Measurements from ENCODE around the gene TNNT3. TPM values are rescaled to one million over a fixed set of nuclear protein-coding genes. Genes with fewer than 3 reads are reported as not detected.

Gene TNNT3
- total RNA-seq, 2 donors from 2014 or later: 0.33 TPM; not detected in 1

Other genes starting within 250 kb of the TNNT3 start
- not detected for gene KRTAP5-6, start 222.5 kb upstream of the TNNT3 start, total RNA-seq
- 1 to 10 TPM; 2.3 to 8.1 TPM for gene IFITM10, start 169.1 kb upstream of the TNNT3 start, total RNA-seq
- gene CTSD, start 155.8 kb upstream of the TNNT3 start, total RNA-seq: 100 to 1,000 TPM; 350 to 592 TPM
- not detected for gene SYT8, start 84.7 kb upstream of the TNNT3 start, total RNA-seq
- gene TNNI2, start 80.7 kb upstream of the TNNT3 start, total RNA-seq: 1 to 10 TPM in 1 of 2 donors, not detected in 1; 1.4 TPM
- 100 to 1,000 TPM; 240 to 358 TPM for gene LSP1, start 66.6 kb upstream of the TNNT3 start, total RNA-seq
- gene PRR33, start 27.8 kb upstream of the TNNT3 start, total RNA-seq: not detected
- gene MRPL23, start 27.6 kb downstream of the TNNT3 start, total RNA-seq: 10 to 100 TPM; 81.3 to 89.7 TPM
- not detected for gene H19, start 78.1 kb downstream of the TNNT3 start, total RNA-seq
- under 1 TPM in 1 of 2 donors, not detected in 1; 0.17 TPM for gene IGF2, start 219.7 kb downstream of the TNNT3 start, total RNA-seq
- not detected for gene INS, start 241.5 kb downstream of the TNNT3 start, total RNA-seq

All from natural killer cell treated with Interleukin-12 subunit alpha and Interleukin-12 subunit beta and Interleukin-15 and Interleukin-18, amount 100 ng/mL, for 72 hours (primary cell).